Calu3 (cell line): ENCODE results near the gene DNAJC12. TPM values are rescaled to one million over a fixed set of nuclear protein-coding genes. Genes with fewer than 3 reads are reported as not detected.

ENCODE experiments used
- BruUV-seq: library from RNA; stranded (reverse); fragments of 400-500 nt; replicated peaks from 2 replicates; lab custom pipeline; 2021; lab: Mats Ljungman, UMichigan
- CTCF ChIA-PET: fragments of 300-600 bp; sonication (Branson Sonifier 250); formaldehyde crosslinking; loops from one replicate; lab custom pipeline; 2022; ENCODE audit warnings: antibody characterized with exemption; lab: Charles Lee
- DNase-seq: peaks from one replicate; pipeline ENCODE4 v3.0.0; 2022
- H3K27ac Mint-ChIP-seq: one replicate; pipeline ENCODE4 v1.8.0; 2022; ENCODE audit warnings: mixed read lengths; ENCODE audit not compliant: unreplicated experiment
- H3K27me3 Mint-ChIP-seq: one replicate; pipeline ENCODE4 v1.8.0; 2022; ENCODE audit warnings: mixed read lengths; ENCODE audit not compliant: unreplicated experiment
- H3K36me3 Mint-ChIP-seq: one replicate; pipeline ENCODE4 v1.8.0; 2022; ENCODE audit warnings: mild to moderate bottlenecking, moderate library complexity, mixed read lengths; ENCODE audit not compliant: insufficient read depth, unreplicated experiment
- H3K4me1 Mint-ChIP-seq: one replicate; pipeline ENCODE4 v1.8.0; 2022; ENCODE audit warnings: mild to moderate bottlenecking, low read depth, mixed read lengths; ENCODE audit not compliant: unreplicated experiment
- H3K4me3 Mint-ChIP-seq: one replicate; pipeline ENCODE4 v1.8.0; 2022; ENCODE audit warnings: mild to moderate bottlenecking, low read depth, moderate library complexity, mixed read lengths; ENCODE audit not compliant: unreplicated experiment
- H3K9me3 Mint-ChIP-seq: one replicate; pipeline ENCODE4 v1.8.0; 2022; ENCODE audit warnings: low read depth, mixed read lengths; ENCODE audit not compliant: unreplicated experiment
- CTCF ChIP-seq: fragments of 200-600 bp; IDR thresholded peaks from one replicate; pipeline ENCODE4 v1.8.0; 2022; ENCODE audit warnings: antibody characterized with exemption; ENCODE audit not compliant: unreplicated experiment
- intact Hi-C: fragments of 100-400 bp; cut with micrococcal nuclease; formaldehyde crosslinking; loops from one replicate; pipeline ENCODE4 v1.10.0; 2022; ENCODE audit not compliant: unreplicated experiment
- total RNA-seq: library from RNA; stranded (reverse); gene quantifications from 2 replicates; pipeline ENCODE4 v1.2.3, GENCODE V29; 2022

The DNAJC12 gene
- total RNA-seq, 1 experiment from 2014 or later: 0.80 TPM

GRCh38 chr10:67834375-67834774 lies 3.6 kb downstream of the DNAJC12 start:
- no TSS peak for BruUV-seq
- intact Hi-C loops: no loop called here
- CTCF ChIA-PET: interaction anchor here (0.6 kb wide), 1 partner anchor 484 kb away, joined by 3 read pairs; no protein-coding TSS in a partner anchor

GRCh38 chr10:67827811-67828210 lies 10.2 kb downstream of the DNAJC12 start:
- Mint-ChIP-seq H3K27me3 (no peaks in the 10 kb centered on the region), H3K36me3 (no peaks in the 10 kb centered on the region), H3K9me3 (no peaks in the 10 kb centered on the region), H3K4me1 (peaks cover 7% of the 10 kb centered on the region), H3K27ac (no peak overlapping the region), H3K4me3 (no peak overlapping the region)
- CTCF ChIA-PET: no interaction called here
- TF ChIP-seq CTCF: no peak
- DNase-seq: no peak
- intact Hi-C loops: no loop called here
- BruUV-seq: no TSS peak

More at GRCh38 chr10:67834375-67834774, 3.6 kb downstream of the DNAJC12 start:
- H3K36me3 Mint-ChIP-seq: no peaks in the 10 kb centered on the region
- H3K4me1 Mint-ChIP-seq: peaks cover 13% of the 10 kb centered on the region
- DNase-seq: no peak
- H3K27ac Mint-ChIP-seq: no peak overlapping the region
- no peaks in the 10 kb centered on the region for H3K27me3 Mint-ChIP-seq
- no peaks in the 10 kb centered on the region for H3K9me3 Mint-ChIP-seq
- H3K4me3 Mint-ChIP-seq: no peak overlapping the region
- TF ChIP-seq CTCF: no peak

GRCh38 chr10:67819768-67820204 lies 18.2 kb downstream of the DNAJC12 start:
- Mint-ChIP-seq H3K9me3 (no peaks in the 10 kb centered on the region), H3K4me1 (peaks cover 43% of the 10 kb centered on the region), H3K27me3 (no peaks in the 10 kb centered on the region), H3K27ac (peak overlapping the region; percentile 75), H3K4me3 (peak overlapping the region; percentile 1), H3K36me3 (no peaks in the 10 kb centered on the region)
- DNase-seq: peak; percentile 57
- TF ChIP-seq CTCF: no peak
- intact Hi-C loops: loop anchor here (2.0 kb wide), 1 partner anchor 29 kb away; no protein-coding TSS in a partner anchor
- BruUV-seq: no TSS peak
- CTCF ChIA-PET: interaction anchor here (0.7 to 2.0 kb wide), 4 partner anchors 18 to 773 kb away, joined by 3 to 7 read pairs (median 4); partner anchors contain the start of gene DNAJC12

GRCh38 chr10:67818323-67818722 lies 19.7 kb downstream of the DNAJC12 start:
- Mint-ChIP-seq H3K36me3 (no peaks in the 10 kb centered on the region), H3K27ac (peak overlapping the region; percentile 75), H3K9me3 (no peaks in the 10 kb centered on the region), H3K4me3 (no peak overlapping the region), H3K27me3 (no peaks in the 10 kb centered on the region), H3K4me1 (peaks cover 39% of the 10 kb centered on the region)
- no peak for TF ChIP-seq CTCF
- BruUV-seq: no TSS peak
- DNase-seq: peak; percentile 65
- intact Hi-C loops: loop anchor here (2.0 kb wide), 1 partner anchor 28 kb away; no protein-coding TSS in a partner anchor
- CTCF ChIA-PET: interaction anchor here (0.7 kb wide), 2 partner anchors 37 to 976 kb away, joined by 3 read pairs; no protein-coding TSS in a partner anchor
